ENCODE measurements around the gene TMC5.
"Not testable (repeated sequence)": the region's sequence is repeated elsewhere in the genome, so short reads cannot be mapped to it uniquely, and the experiment has no call there.

TMC5 gene

DNA sequence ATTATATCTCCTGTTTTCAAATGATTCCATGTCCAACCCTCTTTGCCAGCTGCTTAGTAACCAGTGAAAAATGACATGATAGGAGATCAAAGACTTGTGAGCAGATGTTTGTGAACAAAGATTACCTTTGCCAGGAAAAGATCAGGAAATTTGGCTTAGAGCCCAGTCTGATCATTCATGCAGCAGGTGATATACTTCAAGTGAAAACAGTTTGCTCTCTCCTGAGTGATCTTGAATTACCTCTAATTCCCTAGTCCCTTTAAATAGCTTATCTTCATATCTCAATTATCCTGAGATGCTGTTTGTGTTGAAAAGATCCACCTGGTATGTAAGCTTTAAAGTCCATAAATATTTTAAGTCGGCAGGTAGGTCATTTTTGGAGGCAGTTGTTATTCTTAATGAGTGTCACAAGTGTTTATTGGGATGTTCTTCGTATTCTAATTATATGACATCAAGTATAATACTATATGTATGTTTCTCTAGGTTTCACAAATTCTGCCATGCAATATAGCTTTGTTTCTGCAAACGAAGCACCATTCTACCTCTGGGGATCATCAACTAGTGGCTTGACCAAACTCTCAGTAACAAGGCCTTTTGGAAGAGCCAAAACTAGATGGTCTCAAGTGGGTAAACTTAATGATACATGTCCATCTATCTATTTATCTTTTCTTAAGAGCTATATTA, 124.6 kb downstream of the TMC5 start:
- no peak for TF ChIP-seq ZFX (IDR thresholded peaks at IDR 0.05; ENCODE audit: borderline replicate concordance)
- TF ChIP-seq, protein P1, sequence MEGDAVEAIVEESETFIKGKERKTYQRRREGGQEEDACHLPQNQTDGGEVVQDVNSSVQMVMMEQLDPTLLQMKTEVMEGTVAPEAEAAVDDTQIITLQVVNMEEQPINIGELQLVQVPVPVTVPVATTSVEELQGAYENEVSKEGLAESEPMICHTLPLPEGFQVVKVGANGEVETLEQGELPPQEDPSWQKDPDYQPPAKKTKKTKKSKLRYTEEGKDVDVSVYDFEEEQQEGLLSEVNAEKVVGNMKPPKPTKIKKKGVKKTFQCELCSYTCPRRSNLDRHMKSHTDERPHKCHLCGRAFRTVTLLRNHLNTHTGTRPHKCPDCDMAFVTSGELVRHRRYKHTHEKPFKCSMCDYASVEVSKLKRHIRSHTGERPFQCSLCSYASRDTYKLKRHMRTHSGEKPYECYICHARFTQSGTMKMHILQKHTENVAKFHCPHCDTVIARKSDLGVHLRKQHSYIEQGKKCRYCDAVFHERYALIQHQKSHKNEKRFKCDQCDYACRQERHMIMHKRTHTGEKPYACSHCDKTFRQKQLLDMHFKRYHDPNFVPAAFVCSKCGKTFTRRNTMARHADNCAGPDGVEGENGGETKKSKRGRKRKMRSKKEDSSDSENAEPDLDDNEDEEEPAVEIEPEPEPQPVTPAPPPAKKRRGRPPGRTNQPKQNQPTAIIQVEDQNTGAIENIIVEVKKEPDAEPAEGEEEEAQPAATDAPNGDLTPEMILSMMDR (IDR thresholded peaks at IDR 0.05): no peak
- H3K27ac ChIP-seq: no peak overlapping the region

DNA sequence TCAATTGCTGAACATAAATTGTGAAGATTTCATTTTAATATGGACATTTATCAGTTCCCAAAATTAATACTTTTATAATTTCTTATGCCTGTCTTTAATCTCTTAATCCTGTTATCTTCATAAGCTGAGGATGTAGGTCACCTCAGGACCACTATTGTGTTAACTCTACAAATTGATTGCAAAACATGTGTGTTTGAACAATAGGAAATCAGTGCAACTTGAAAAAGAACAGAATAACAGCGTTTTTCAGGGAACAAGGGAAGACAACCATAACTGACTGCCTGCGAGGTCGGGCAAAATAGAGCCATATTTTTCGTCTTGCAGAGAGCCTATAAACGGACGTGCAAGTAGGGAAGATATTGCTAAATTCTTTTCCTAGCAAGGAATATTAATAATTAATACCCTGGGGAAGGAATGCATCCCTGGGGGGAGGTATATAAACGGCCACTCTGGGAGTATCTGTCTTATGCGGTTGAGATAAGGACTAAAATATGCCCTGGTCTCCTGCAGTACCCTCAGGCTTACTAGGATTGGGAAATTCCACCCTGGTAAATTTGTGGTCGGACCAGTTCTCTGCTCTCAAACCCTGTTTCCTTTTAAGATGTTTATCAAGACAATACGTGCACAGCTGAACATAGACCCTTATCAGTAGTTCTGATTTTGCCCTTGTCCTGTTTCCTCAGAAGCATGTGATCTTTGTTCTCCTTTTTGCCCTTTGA, 125.8 kb downstream of the TMC5 start:
- not testable (repeated sequence) for H3K27ac ChIP-seq

DNA sequence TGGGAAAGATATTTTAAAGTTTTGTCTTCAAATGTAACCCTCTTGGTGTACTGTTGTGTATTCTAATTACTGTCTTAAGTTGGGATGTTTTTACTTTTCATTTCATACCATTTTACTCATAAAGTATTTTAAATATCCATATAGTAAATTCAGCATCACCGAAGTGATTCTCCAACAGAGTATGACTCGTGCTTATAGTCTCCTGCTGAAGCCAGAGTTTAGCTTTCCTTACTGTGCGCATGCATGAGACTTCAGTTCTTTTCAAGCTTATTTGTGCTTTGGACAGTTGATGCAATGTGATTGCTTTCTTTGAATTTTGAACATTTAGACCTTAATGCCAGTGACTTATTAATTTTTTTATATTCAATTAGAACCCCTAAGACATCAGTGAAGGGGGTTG, 130.5 kb downstream of the TMC5 start:
- H3K27ac ChIP-seq: no peak overlapping the region
- TF ChIP-seq, protein P1 (IDR thresholded peaks at IDR 0.05): no peak
- TF ChIP-seq ZFX (IDR thresholded peaks at IDR 0.05; ENCODE audit: borderline replicate concordance): no peak

All from 22Rv1 (cell line).